Measurements from ENCODE around the gene FNDC1.

DNA sequence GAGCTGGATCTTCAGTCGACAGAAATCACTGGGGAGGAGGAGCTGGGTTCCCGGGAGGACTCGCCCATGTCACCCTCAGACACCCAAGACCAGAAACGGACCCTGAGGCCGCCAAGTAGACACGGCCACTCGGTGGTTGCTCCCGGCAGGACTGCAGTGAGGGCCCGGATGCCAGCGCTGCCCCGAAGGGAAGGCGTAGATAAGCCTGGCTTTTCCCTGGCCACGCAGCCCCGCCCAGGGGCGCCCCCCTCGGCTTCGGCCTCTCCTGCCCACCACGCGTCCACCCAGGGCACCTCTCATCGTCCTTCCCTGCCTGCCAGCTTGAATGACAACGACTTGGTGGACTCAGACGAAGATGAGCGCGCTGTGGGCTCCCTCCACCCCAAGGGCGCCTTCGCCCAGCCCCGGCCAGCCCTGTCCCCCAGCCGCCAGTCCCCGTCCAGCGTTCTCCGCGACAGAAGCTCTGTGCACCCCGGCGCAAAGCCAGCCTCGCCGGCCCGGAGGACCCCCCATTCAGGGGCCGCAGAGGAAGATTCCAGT, 63.0 kb downstream of the FNDC1 start:
- TF ChIP-seq, protein P1, sequence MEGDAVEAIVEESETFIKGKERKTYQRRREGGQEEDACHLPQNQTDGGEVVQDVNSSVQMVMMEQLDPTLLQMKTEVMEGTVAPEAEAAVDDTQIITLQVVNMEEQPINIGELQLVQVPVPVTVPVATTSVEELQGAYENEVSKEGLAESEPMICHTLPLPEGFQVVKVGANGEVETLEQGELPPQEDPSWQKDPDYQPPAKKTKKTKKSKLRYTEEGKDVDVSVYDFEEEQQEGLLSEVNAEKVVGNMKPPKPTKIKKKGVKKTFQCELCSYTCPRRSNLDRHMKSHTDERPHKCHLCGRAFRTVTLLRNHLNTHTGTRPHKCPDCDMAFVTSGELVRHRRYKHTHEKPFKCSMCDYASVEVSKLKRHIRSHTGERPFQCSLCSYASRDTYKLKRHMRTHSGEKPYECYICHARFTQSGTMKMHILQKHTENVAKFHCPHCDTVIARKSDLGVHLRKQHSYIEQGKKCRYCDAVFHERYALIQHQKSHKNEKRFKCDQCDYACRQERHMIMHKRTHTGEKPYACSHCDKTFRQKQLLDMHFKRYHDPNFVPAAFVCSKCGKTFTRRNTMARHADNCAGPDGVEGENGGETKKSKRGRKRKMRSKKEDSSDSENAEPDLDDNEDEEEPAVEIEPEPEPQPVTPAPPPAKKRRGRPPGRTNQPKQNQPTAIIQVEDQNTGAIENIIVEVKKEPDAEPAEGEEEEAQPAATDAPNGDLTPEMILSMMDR (conservative IDR thresholded peaks at IDR 0.05; ENCODE audit: low read depth, low read length) = no peak
- TF ChIP-seq EZH2phosphoT487 (IDR thresholded peaks at IDR 0.05; ENCODE audit: borderline replicate concordance, low read length) = no peak
